Sigmoid colon (tissue), 4 donors: ENCODE measurements around the gene BANP.
"Not testable (repeated sequence)": the region's sequence is repeated elsewhere in the genome, so short reads cannot be mapped to it uniquely, and the experiment has no call there.

ENCODE experiments used
- CTCF ChIP-seq, 4 experiments: fragments of 450-650 bp in 3 of 4; fragments of 200-600 bp in 1 of 4; IDR thresholded peaks; one replicate each; pipeline ENCODE4 v1.5.1; 2016 to 2019; ENCODE audit warnings: antibody characterized with exemption in 4 of 4, mild to moderate bottlenecking in 3 of 4, moderate library complexity in 2 of 4
- EP300 ChIP-seq, 4 donors: sonication (generic); formaldehyde crosslinking; IDR thresholded peaks; one replicate each; pipeline ENCODE4 v1.6.1; 2017; ENCODE audit warnings: antibody characterized with exemption in 4 of 4
- POLR2A ChIP-seq, 2 donors: fragments of 450-650 bp; IDR thresholded peaks; one replicate each; pipeline ENCODE4 v1.6.1; 2016; ENCODE audit warnings: antibody characterized with exemption in 2 of 2, mild to moderate bottlenecking in 2 of 2, moderate library complexity in 2 of 2
- POLR2AphosphoS5 ChIP-seq, 4 donors: sonication (generic); formaldehyde crosslinking; IDR thresholded peaks; one replicate each; pipeline ENCODE4 v1.6.1; 2017; ENCODE audit warnings: antibody characterized with exemption in 4 of 4

- TF ChIP-seq CTCF, EP300, POLR2AphosphoS5, POLR2A (IDR thresholded peaks at IDR 0.05): not testable (repeated sequence)
These were observed 74.8 kb downstream of the BANP start for GRCh38 chr16:88025828-88026555.
